Measurements from ENCODE around the gene SARS1. TPM values are rescaled to one million over a fixed set of nuclear protein-coding genes. Genes with fewer than 3 reads are reported as not detected.

The SARS1 gene
- total and polyA plus RNA-seq, 2 of the 13 experiments (the other 11 are each of a cell fraction or from before 2014, with no cell fraction given), result 103 to 134 TPM

GRCh38 chr1:109274533-109275476 lies 61.1 kb downstream of the SARS1 start (continued):
- TF ChIP-seq ZBTB44 (CRISPR knock-in tag; IDR thresholded peaks at IDR 0.05) (no peak), ZNF136 (CRISPR knock-in tag; IDR thresholded peaks at IDR 0.05; ENCODE audit: low read depth) (no peak), KDM5A (IDR thresholded peaks at IDR 0.05; ENCODE audit: borderline replicate concordance, low read length) (no peak), EP300 (IDR thresholded peaks at IDR 0.05; ENCODE audit: low read depth in 2 of 2, low read length in 2 of 2) (peak; percentile 54 to 77; a peak in 3 of 4 replicates), EP300 (CRISPR knock-in tag; IDR thresholded peaks at IDR 0.05; ENCODE audit: borderline replicate concordance) (peak; percentile 71; the same call in 1 of the 2 replicates), ZHX2 (IDR thresholded peaks at IDR 0.05; ENCODE audit: low read depth) (0 out of 2 replicates have a peak, but pooled peaks have one; percentile 44), ZHX2 (CRISPR knock-in tag; IDR thresholded peaks at IDR 0.05; ENCODE audit: borderline replicate concordance) (no peak), RNF2 (conservative IDR thresholded peaks at IDR 0.05; ENCODE audit: low read depth) (no peak), NFATC3 (CRISPR knock-in tag; IDR thresholded peaks at IDR 0.05) (no peak), MBNL3 (CRISPR knock-in tag; conservative IDR thresholded peaks at IDR 0.05) (no peak), ZNF841 (CRISPR knock-in tag; IDR thresholded peaks at IDR 0.05; ENCODE audit: borderline replicate concordance) (no peak), RFX5 (IDR thresholded peaks at IDR 0.05; ENCODE audit: low read depth, low read length) (no peak), STAG1 (CRISPR knock-in tag; IDR thresholded peaks at IDR 0.05) (peak; percentile 27; the same call in 1 of the 2 replicates)
- TF ChIP-seq, protein P1, sequence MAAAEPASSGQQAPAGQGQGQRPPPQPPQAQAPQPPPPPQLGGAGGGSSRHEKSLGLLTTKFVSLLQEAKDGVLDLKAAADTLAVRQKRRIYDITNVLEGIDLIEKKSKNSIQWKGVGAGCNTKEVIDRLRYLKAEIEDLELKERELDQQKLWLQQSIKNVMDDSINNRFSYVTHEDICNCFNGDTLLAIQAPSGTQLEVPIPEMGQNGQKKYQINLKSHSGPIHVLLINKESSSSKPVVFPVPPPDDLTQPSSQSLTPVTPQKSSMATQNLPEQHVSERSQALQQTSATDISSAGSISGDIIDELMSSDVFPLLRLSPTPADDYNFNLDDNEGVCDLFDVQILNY (CRISPR knock-in tag; conservative IDR thresholded peaks at IDR 0.05), result no peak
- TF ChIP-seq, protein P2, sequence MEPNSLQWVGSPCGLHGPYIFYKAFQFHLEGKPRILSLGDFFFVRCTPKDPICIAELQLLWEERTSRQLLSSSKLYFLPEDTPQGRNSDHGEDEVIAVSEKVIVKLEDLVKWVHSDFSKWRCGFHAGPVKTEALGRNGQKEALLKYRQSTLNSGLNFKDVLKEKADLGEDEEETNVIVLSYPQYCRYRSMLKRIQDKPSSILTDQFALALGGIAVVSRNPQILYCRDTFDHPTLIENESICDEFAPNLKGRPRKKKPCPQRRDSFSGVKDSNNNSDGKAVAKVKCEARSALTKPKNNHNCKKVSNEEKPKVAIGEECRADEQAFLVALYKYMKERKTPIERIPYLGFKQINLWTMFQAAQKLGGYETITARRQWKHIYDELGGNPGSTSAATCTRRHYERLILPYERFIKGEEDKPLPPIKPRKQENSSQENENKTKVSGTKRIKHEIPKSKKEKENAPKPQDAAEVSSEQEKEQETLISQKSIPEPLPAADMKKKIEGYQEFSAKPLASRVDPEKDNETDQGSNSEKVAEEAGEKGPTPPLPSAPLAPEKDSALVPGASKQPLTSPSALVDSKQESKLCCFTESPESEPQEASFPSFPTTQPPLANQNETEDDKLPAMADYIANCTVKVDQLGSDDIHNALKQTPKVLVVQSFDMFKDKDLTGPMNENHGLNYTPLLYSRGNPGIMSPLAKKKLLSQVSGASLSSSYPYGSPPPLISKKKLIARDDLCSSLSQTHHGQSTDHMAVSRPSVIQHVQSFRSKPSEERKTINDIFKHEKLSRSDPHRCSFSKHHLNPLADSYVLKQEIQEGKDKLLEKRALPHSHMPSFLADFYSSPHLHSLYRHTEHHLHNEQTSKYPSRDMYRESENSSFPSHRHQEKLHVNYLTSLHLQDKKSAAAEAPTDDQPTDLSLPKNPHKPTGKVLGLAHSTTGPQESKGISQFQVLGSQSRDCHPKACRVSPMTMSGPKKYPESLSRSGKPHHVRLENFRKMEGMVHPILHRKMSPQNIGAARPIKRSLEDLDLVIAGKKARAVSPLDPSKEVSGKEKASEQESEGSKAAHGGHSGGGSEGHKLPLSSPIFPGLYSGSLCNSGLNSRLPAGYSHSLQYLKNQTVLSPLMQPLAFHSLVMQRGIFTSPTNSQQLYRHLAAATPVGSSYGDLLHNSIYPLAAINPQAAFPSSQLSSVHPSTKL (CRISPR knock-in tag; IDR thresholded peaks at IDR 0.05), result peak; percentile 73

Measured in HepG2 (cell line).